NCI-H2107 treated with DMSO at 0.1 percent for 48 hours (cell line): Measurements from ENCODE around the gene CAMTA1.
"Not testable (repeated sequence)": the region's sequence is repeated elsewhere in the genome, so short reads cannot be mapped to it uniquely, and the experiment has no call there.

Experiments used
- DNase-seq: peaks from one replicate; lab custom pipeline; 2025; ENCODE audit not compliant: unreplicated experiment; lab: John Stamatoyannopoulos, UW

CAMTA1 gene

GRCh38 chr1:6810146-6810734, 25.0 kb downstream of the CAMTA1 start:
- not testable (repeated sequence) for DNase-seq

GRCh38 chr1:6811583-6811982, 26.3 kb downstream of the CAMTA1 start:
- DNase-seq, result no peak

GRCh38 chr1:6813165-6813564, 27.9 kb downstream of the CAMTA1 start:
- DNase-seq, result no peak

- no peak for DNase-seq
These were observed 30.5 kb downstream of the CAMTA1 start for GRCh38 chr1:6815726-6816125.

GRCh38 chr1:6819246-6820040, 34.2 kb downstream of the CAMTA1 start:
- DNase-seq, result no peak

- DNase-seq, result no peak
These were observed 35.6 kb downstream of the CAMTA1 start for GRCh38 chr1:6820899-6821298.

- DNase-seq, result no peak
These were observed 37.5 kb downstream of the CAMTA1 start for GRCh38 chr1:6822530-6823359.

- DNase-seq, result no peak
These were observed 38.5 kb downstream of the CAMTA1 start for GRCh38 chr1:6823793-6824192.

- no peak for DNase-seq
These were observed 39.6 kb downstream of the CAMTA1 start for GRCh38 chr1:6824665-6825368.

- no peak for DNase-seq
These were observed 40.6 kb downstream of the CAMTA1 start for GRCh38 chr1:6825828-6826227.

- no peak for DNase-seq
These were observed 41.8 kb downstream of the CAMTA1 start for GRCh38 chr1:6827079-6827478.

- DNase-seq, result no peak
These were observed 42.4 kb downstream of the CAMTA1 start for GRCh38 chr1:6827630-6828165.

GRCh38 chr1:6831366-6831765, 46.1 kb downstream of the CAMTA1 start:
- no peak for DNase-seq

- DNase-seq, result not testable (repeated sequence)
These were observed 46.8 kb downstream of the CAMTA1 start for GRCh38 chr1:6832006-6832405.

GRCh38 chr1:6832531-6833188, 47.4 kb downstream of the CAMTA1 start:
- DNase-seq, result no peak

- DNase-seq, result no peak
These were observed 48.5 kb downstream of the CAMTA1 start for GRCh38 chr1:6833804-6834203.

- no peak for DNase-seq
These were observed 49.1 kb downstream of the CAMTA1 start for GRCh38 chr1:6834366-6834765.

GRCh38 chr1:6835139-6835538, 49.9 kb downstream of the CAMTA1 start:
- no peak for DNase-seq

GRCh38 chr1:6842301-6842700, 57.0 kb downstream of the CAMTA1 start:
- no peak for DNase-seq

GRCh38 chr1:6845786-6846185, 60.5 kb downstream of the CAMTA1 start:
- not testable (repeated sequence) for DNase-seq
